Cardiac muscle cell (in vitro differentiated cells and primary cell): Measurements from ENCODE around the gene TXNDC16. TPM values are rescaled to one million over a fixed set of nuclear protein-coding genes. Genes with fewer than 3 reads are reported as not detected.
A peak's percentile ranks its signal among the peaks of the same experiment; 100 is the strongest.

ENCODE experiments used
- DNase-seq, 2 donors: peaks; one replicate each; pipeline versions ENCODE4 v3.0.0 to v3.0.0-alpha.2; 2010 to 2017; ENCODE audit warnings: low read depth in 1 of 2, low spot score in 1 of 2
- H3K27ac ChIP-seq: fragments of 200-600 bp; sonication (generic); 2 replicates; pipeline ENCODE4 v1.5.1; 2016
- H3K27me3 ChIP-seq: fragments of 200-600 bp; sonication (generic); 2 replicates; pipeline ENCODE4 v1.6.0; 2016; ENCODE audit warnings: control low read depth
- H3K36me3 ChIP-seq: fragments of 200-600 bp; sonication (generic); 2 replicates; pipeline ENCODE4 v1.5.1; 2016; ENCODE audit warnings: control low read depth
- H3K4me1 ChIP-seq: fragments of 200-600 bp; sonication (generic); 2 replicates; pipeline ENCODE4 v1.8.1; 2017; ENCODE audit warnings: low read depth, mild to moderate bottlenecking, mixed run types
- H3K4me3 ChIP-seq: fragments of 200-600 bp; sonication (generic); 2 replicates; pipeline ENCODE4 v1.5.1; 2016; ENCODE audit warnings: mild to moderate bottlenecking
- H3K9me3 ChIP-seq: fragments of 200-600 bp; sonication (generic); 2 replicates; pipeline ENCODE4 v1.5.1; 2017; ENCODE audit warnings: low read depth, mild to moderate bottlenecking, control low read depth
- CTCF ChIP-seq: IDR thresholded peaks from 2 replicates; pipeline ENCODE4 v1.5.1; 2012; ENCODE audit warnings: low read depth, mild to moderate bottlenecking, low read length
- polyA plus RNA-seq: library from polyadenylated mRNA; unstranded; fragments of >200 nt; fragmentation: Nextera tagmentation; extraction: Ambion mirVana; gene quantifications from 2 replicates; pipeline ENCODE4 v1.2.1, GENCODE V29; 2016
- total RNA-seq: library from RNA; depleted of rRNA; stranded (reverse); fragments of >200 nt; gene quantifications from 2 replicates; pipeline ENCODE4 v1.2.3, GENCODE V29; 2016

The TXNDC16 gene, protein sequence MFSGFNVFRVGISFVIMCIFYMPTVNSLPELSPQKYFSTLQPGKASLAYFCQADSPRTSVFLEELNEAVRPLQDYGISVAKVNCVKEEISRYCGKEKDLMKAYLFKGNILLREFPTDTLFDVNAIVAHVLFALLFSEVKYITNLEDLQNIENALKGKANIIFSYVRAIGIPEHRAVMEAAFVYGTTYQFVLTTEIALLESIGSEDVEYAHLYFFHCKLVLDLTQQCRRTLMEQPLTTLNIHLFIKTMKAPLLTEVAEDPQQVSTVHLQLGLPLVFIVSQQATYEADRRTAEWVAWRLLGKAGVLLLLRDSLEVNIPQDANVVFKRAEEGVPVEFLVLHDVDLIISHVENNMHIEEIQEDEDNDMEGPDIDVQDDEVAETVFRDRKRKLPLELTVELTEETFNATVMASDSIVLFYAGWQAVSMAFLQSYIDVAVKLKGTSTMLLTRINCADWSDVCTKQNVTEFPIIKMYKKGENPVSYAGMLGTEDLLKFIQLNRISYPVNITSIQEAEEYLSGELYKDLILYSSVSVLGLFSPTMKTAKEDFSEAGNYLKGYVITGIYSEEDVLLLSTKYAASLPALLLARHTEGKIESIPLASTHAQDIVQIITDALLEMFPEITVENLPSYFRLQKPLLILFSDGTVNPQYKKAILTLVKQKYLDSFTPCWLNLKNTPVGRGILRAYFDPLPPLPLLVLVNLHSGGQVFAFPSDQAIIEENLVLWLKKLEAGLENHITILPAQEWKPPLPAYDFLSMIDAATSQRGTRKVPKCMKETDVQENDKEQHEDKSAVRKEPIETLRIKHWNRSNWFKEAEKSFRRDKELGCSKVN
- total RNA-seq (4.7 and 7.8 TPM in 2 replicates), polyA plus RNA-seq (6.9 and 10.7 TPM in 2 replicates)

- peak; percentile 100 for DNase-seq
- Histone ChIP-seq H3K36me3 (no peaks in the 10 kb centered on the region), H3K9me3 (no peaks in the 10 kb centered on the region), H3K4me1 (no peaks in the 10 kb centered on the region), H3K27me3 (no peaks in the 10 kb centered on the region), H3K27ac (peak within 1 kb of the TSS; percentile 94), H3K4me3 (peak within 1 kb of the TSS; percentile 63)
- no peak for TF ChIP-seq CTCF
Observed at GRCh38 chr14:52552063-52552988, at the start of gene TXNDC16, which contains the start of gene GPR137C. Gene TXNDC16 (minus strand): TSS chr14:52552505. CDS start chr14:52543557, 8,948 bp downstream. Gene GPR137C (plus strand): TSS chr14:52552836. CDS start chr14:52553148, 312 bp downstream.

- TF ChIP-seq CTCF = no peak
- H3K4me1 ChIP-seq = no peaks in the 10 kb centered on the region
- H3K36me3 ChIP-seq = no peaks in the 10 kb centered on the region
- H3K27ac ChIP-seq = no peak overlapping the region
- DNase-seq = no peak
- no peaks in the 10 kb centered on the region for H3K27me3 ChIP-seq
- no peaks in the 10 kb centered on the region for H3K9me3 ChIP-seq
- H3K4me3 ChIP-seq = no peak overlapping the region
Observed at GRCh38 chr14:52599974-52600373, 47.7 kb upstream of the TXNDC16 start.

DNA sequence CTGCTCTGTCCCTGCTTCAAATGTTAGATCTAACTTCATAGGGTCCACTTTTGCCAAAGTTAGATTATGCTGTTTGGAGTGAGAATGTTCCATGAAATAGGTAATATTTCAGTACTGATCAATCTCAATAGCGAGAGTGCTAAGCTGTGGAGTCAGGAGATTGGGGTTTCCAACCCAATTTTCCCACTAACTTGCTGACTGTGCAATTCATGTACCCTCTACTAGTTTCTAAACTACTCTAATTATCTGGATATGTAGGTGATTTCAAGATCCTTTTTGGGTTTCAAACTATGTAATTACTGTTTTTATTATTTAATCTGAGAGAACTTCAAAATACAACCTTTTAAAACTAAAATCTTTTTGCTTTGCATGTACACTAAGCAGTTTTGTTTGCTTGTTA, 46.3 kb upstream of the TXNDC16 start:
- Histone ChIP-seq H3K36me3 (no peaks in the 10 kb centered on the region), H3K27me3 (no peaks in the 10 kb centered on the region), H3K4me1 (no peaks in the 10 kb centered on the region), H3K27ac (no peak overlapping the region), H3K4me3 (no peak overlapping the region), H3K9me3 (no peaks in the 10 kb centered on the region)
- TF ChIP-seq CTCF = no peak
- DNase-seq = no peak

GRCh38 chr14:52596861-52597260, 44.6 kb upstream of the TXNDC16 start:
- no peak for TF ChIP-seq CTCF
- Histone ChIP-seq H3K36me3 (no peaks in the 10 kb centered on the region), H3K27me3 (no peaks in the 10 kb centered on the region), H3K4me1 (no peaks in the 10 kb centered on the region), H3K4me3 (no peak overlapping the region), H3K27ac (no peak overlapping the region), H3K9me3 (no peaks in the 10 kb centered on the region)
- no peak for DNase-seq

DNA sequence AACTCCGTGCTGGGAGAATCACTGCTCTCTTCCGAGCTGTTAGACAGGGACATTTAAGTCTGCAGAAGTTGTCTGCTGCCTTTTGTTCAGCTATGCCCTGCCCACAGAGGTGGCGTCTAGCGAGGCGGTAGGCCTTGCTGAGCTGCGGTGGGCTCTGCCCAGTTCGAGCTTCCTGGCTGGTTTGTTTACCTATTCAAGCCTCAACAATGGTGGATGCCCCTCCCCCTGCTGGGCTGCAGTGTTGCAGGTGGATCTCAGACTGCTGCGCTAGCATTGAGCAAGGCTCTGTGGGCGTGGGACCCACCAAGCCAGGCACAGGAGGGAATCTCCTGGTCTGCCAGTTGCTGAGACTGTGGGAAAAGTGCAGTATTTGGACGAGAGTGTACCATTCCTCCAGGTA, 44.0 kb upstream of the TXNDC16 start:
- Histone ChIP-seq H3K36me3 (no peaks in the 10 kb centered on the region), H3K4me1 (no peaks in the 10 kb centered on the region), H3K27ac (no peak overlapping the region), H3K27me3 (no peaks in the 10 kb centered on the region), H3K4me3 (no peak overlapping the region), H3K9me3 (no peaks in the 10 kb centered on the region)
- no peak for TF ChIP-seq CTCF
- no peak for DNase-seq
